ENCODE measurements around the gene SLC25A21. TPM values are rescaled to one million over a fixed set of nuclear protein-coding genes. Genes with fewer than 3 reads are reported as not detected.

SLC25A21 gene
- total RNA-seq, 2 donors from 2014 or later = 1.2 TPM; not detected in 1

- TF ChIP-seq CTCF (IDR thresholded peaks at IDR 0.05) = no peak
- DNase-seq (ENCODE audit: low spot score) (no peak), ATAC-seq (ENCODE audit: insufficient number of reproducible peaks, low FRiP score, low read depth) (no peak)
- Histone ChIP-seq H3K27me3 (replicated peaks; ENCODE audit: insufficient read depth) (no peaks in the 10 kb centered on the region), H3K9me3 (no peaks in the 10 kb centered on the region), H3K4me1 (ENCODE audit: control insufficient read depth in 1 of 2, low read depth in 2 of 2) (no peaks in the 10 kb centered on the region), H3K36me3 (no peaks in the 10 kb centered on the region), H3K4me3 (no peak overlapping the region), H3K27ac (no peak overlapping the region)
Measured at GRCh38 chr14:36820111-36820709, 352.2 kb downstream of the SLC25A21 start.

- H3K27me3 ChIP-seq (replicated peaks; ENCODE audit: insufficient read depth) = no peaks in the 10 kb centered on the region
- TF ChIP-seq CTCF (IDR thresholded peaks at IDR 0.05) = no peak
- no peaks in the 10 kb centered on the region for H3K4me1 ChIP-seq (ENCODE audit: control insufficient read depth in 1 of 2, low read depth in 2 of 2)
- H3K9me3 ChIP-seq = no peaks in the 10 kb centered on the region
- ATAC-seq (ENCODE audit: insufficient number of reproducible peaks, low FRiP score, low read depth) (no peak), DNase-seq (ENCODE audit: low spot score) (no peak)
- H3K4me3 ChIP-seq = no peak overlapping the region
- H3K27ac ChIP-seq = no peak overlapping the region
- no peaks in the 10 kb centered on the region for H3K36me3 ChIP-seq
Measured at GRCh38 chr14:36818794-36819384, 353.5 kb downstream of the SLC25A21 start.

- H3K4me1 ChIP-seq (ENCODE audit: control insufficient read depth in 1 of 2, low read depth in 2 of 2) = no peaks in the 10 kb centered on the region
- ATAC-seq (ENCODE audit: insufficient number of reproducible peaks, low FRiP score, low read depth) (no peak), DNase-seq (ENCODE audit: low spot score) (no peak)
- H3K9me3 ChIP-seq = no peaks in the 10 kb centered on the region
- TF ChIP-seq CTCF (IDR thresholded peaks at IDR 0.05) = no peak
- no peaks in the 10 kb centered on the region for H3K36me3 ChIP-seq
- H3K4me3 ChIP-seq = no peak overlapping the region
- H3K27ac ChIP-seq = no peak overlapping the region
- H3K27me3 ChIP-seq (replicated peaks; ENCODE audit: insufficient read depth) = no peaks in the 10 kb centered on the region
Measured at GRCh38 chr14:36818246-36818645, 354.2 kb downstream of the SLC25A21 start.

GRCh38 chr14:36817071-36817930 is 355.1 kb downstream of the SLC25A21 start:
- no peak overlapping the region for H3K27ac ChIP-seq
- no peak overlapping the region for H3K4me3 ChIP-seq

More at GRCh38 chr14:36817071-36817930, 355.1 kb downstream of the SLC25A21 start:
- Histone ChIP-seq H3K9me3 (no peaks in the 10 kb centered on the region), H3K4me1 (ENCODE audit: control insufficient read depth in 1 of 2, low read depth in 2 of 2) (no peaks in the 10 kb centered on the region), H3K27me3 (replicated peaks; ENCODE audit: insufficient read depth) (no peaks in the 10 kb centered on the region), H3K36me3 (no peaks in the 10 kb centered on the region)
- no peak for DNase-seq (ENCODE audit: low spot score)
- TF ChIP-seq CTCF (IDR thresholded peaks at IDR 0.05) = no peak
- ATAC-seq (ENCODE audit: insufficient number of reproducible peaks, low FRiP score, low read depth) = no peak

Measured in thoracic aorta (tissue), 2 donors.